ENCODE measurements around the gene PXK.

Gene PXK

GRCh38 chr3:58466899-58467563 lies 134.3 kb downstream of the PXK start:
- no peak for DNase-seq (ENCODE audit: low spot score)

- DNase-seq (ENCODE audit: low spot score), result no peak
Measured at GRCh38 chr3:58469096-58469495, 136.4 kb downstream of the PXK start.

GRCh38 chr3:58470363-58471024 lies 137.8 kb downstream of the PXK start:
- DNase-seq (ENCODE audit: low spot score), result no peak

- DNase-seq (ENCODE audit: low spot score), result no peak
Measured at GRCh38 chr3:58471025-58471887, 138.6 kb downstream of the PXK start.

- DNase-seq (ENCODE audit: low spot score), result no peak
Measured at GRCh38 chr3:58473275-58473674, 140.6 kb downstream of the PXK start.

- DNase-seq (ENCODE audit: low spot score), result peak; percentile 43
Measured at GRCh38 chr3:58474348-58474911, 141.7 kb downstream of the PXK start.

- DNase-seq (ENCODE audit: low spot score), result no peak
Measured at GRCh38 chr3:58474967-58475578, 142.4 kb downstream of the PXK start.
